Keratinocyte (primary cell): Measurements from ENCODE around the gene MTMR3. TPM values are rescaled to one million over a fixed set of nuclear protein-coding genes. Genes with fewer than 3 reads are reported as not detected.

ENCODE experiments used
- DNase-seq: peaks from one replicate; pipeline ENCODE4 v3.0.0-alpha.2; 2011; ENCODE audit warnings: low read depth, missing footprints, low spot score
- FAIRE-seq: peaks from 2 replicates; lab custom pipeline; 2011; peaks lifted over from hg19 to GRCh38; lab: Jason Lieb, UNC
- H2AFZ ChIP-seq: 2 replicates; pipeline ENCODE4 v1.6.0; 2012; ENCODE audit warnings: low read length, control low read depth, inconsistent platforms; ENCODE audit not compliant: control insufficient read depth
- H3K27ac ChIP-seq: 2 replicates; pipeline ENCODE4 v1.5.1; 2011; ENCODE audit warnings: low read length; ENCODE audit not compliant: control insufficient read depth, insufficient read depth
- H3K27me3 ChIP-seq: 3 replicates; pipeline ENCODE4 v1.6.0; 2011; ENCODE audit warnings: low read length; ENCODE audit not compliant: control insufficient read depth, insufficient read depth; ENCODE audit errors: extremely low read depth
- H3K36me3 ChIP-seq, 2 experiments: 2 replicates in 1 of 2; 3 replicates in 1 of 2; pipeline ENCODE4 v1.5.1; 2011; ENCODE audit warnings: low read length in 2 of 2, mild to moderate bottlenecking in 1 of 2; ENCODE audit not compliant: control insufficient read depth in 2 of 2, insufficient read depth in 2 of 2; ENCODE audit errors: extremely low read depth in 1 of 2
- H3K4me1 ChIP-seq: 3 replicates; pipeline ENCODE4 v1.5.1; 2011; ENCODE audit warnings: low read length; ENCODE audit not compliant: control insufficient read depth, insufficient read depth; ENCODE audit errors: extremely low read depth
- H3K4me2 ChIP-seq: 3 replicates; pipeline ENCODE4 v1.6.0; 2011; ENCODE audit warnings: low read depth, low read length; ENCODE audit not compliant: control insufficient read depth, insufficient read depth; ENCODE audit errors: extremely low read depth
- H3K4me3 ChIP-seq, 3 experiments: fragments of 200-600 bp in 1 of 3; sonication (generic) in 1 of 3; 2 replicates in 2 of 3; 3 replicates in 1 of 3; pipeline ENCODE4 v1.5.1; 2011 to 2016; ENCODE audit warnings: low read length in 3 of 3, mild to moderate bottlenecking in 3 of 3, control low read depth in 2 of 3, inconsistent platforms in 1 of 3, low read depth in 1 of 3, mixed read lengths in 1 of 3, mixed run types in 1 of 3, moderate library complexity in 1 of 3; ENCODE audit not compliant: control insufficient read depth in 2 of 3, insufficient read depth in 2 of 3; ENCODE audit errors: extremely low read depth in 1 of 3
- H3K79me2 ChIP-seq: 2 replicates; pipeline ENCODE4 v1.6.0; 2012; ENCODE audit warnings: low read length; ENCODE audit not compliant: control insufficient read depth, insufficient read depth
- H3K9ac ChIP-seq: 3 replicates; pipeline ENCODE4 v1.6.0; 2011; ENCODE audit warnings: low read length; ENCODE audit not compliant: control insufficient read depth, insufficient read depth; ENCODE audit errors: extremely low read depth
- H3K9me1 ChIP-seq: 3 replicates; pipeline ENCODE4 v1.6.0; 2011; ENCODE audit warnings: low read length; ENCODE audit not compliant: control insufficient read depth, insufficient read depth; ENCODE audit errors: extremely low read depth
- H3K9me3 ChIP-seq: 2 replicates; pipeline ENCODE4 v1.5.1; 2012; ENCODE audit warnings: low read depth, low read length; ENCODE audit not compliant: control insufficient read depth
- H4K20me1 ChIP-seq: 3 replicates; pipeline ENCODE4 v1.6.0; 2011; ENCODE audit warnings: low read length; ENCODE audit not compliant: control insufficient read depth, insufficient read depth; ENCODE audit errors: extremely low read depth
- EZH2 ChIP-seq: IDR thresholded peaks from one replicate; pipeline ENCODE4 v1.6.1; 2012; ENCODE audit warnings: inconsistent platforms, mild to moderate bottlenecking, low read length, moderate library complexity
- dilution Hi-C: fragments of 300-500 bp; cut with MboI; formaldehyde crosslinking; loops from one replicate; pipeline ENCODE4 v1.7.0; 2020; ENCODE audit warnings: low sequenced_read_pairs; ENCODE audit not compliant: extremely low pct_ligation_motif_present
- polyA plus RNA-seq, 5 experiments: library from polyadenylated mRNA; depleted of rRNA in 3 of 5; stranded (reverse) in 3 of 5; stranded (forward) in 1 of 5; unstranded in 1 of 5; fragments of >200 nt; gene quantifications; 1 replicate in 1 of 5; 2 replicates in 3 of 5; 3 replicates in 1 of 5; pipeline versions ENCODE4 v1.2.1 to v1.2.3, GENCODE V29; 2011 to 2012; ENCODE audit warnings: missing spikeins in 2 of 5, low read depth in 1 of 5, low replicate concordance in 1 of 5
- TF ChIP-seq, protein P1 (sequence below), 3 experiments: IDR thresholded peaks in 1 of 3; conservative IDR thresholded peaks in 1 of 3; optimal IDR thresholded peaks in 1 of 3; 2 replicates in 2 of 3; 3 replicates in 1 of 3; pipeline versions ENCODE3 to v1.5.1; 2011; ENCODE audit warnings: low read length in 3 of 3, mild to moderate bottlenecking in 3 of 3, moderate library complexity in 2 of 3, control low read depth in 1 of 3, inconsistent platforms in 1 of 3; ENCODE audit not compliant: insufficient read depth in 2 of 3; ENCODE audit errors: extremely low read depth in 1 of 3

The MTMR3 gene
- polyA plus RNA-seq, 1 donor (not counting 4 experiments of a cell fraction or from before 2014, with no cell fraction given): 16.5 TPM

DNA sequence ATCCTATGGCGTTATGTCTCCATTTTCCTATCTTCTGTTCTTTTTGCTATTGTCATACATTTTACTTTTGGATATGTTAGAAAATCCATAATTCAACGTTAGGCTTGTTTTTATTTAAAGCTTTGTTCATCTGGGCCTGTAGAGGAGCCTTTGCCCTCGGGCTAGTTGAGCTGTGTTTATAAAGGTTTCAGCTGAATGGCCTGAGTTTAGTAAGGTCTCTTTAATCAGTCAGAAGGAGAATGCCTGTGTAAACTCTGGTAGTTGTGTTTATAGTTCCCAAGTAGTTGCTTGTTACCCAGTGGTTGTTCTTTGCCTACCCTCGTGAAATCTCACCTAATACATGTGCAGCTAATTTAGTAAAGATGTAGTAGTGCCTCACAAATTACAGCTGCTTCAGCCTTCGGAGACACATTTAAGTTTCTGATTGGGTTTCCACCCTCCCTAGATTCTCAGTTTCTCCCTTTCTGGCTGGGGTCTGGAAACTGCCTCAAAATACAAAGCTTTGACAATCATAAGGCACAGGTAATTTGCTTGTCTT lies 33.1 kb downstream of the MTMR3 start:
- no peak overlapping the region for H3K4me2 ChIP-seq
- no peaks in the 10 kb centered on the region for H3K36me3 ChIP-seq
- H2AFZ ChIP-seq: no peak overlapping the region
- TF ChIP-seq, protein P1, sequence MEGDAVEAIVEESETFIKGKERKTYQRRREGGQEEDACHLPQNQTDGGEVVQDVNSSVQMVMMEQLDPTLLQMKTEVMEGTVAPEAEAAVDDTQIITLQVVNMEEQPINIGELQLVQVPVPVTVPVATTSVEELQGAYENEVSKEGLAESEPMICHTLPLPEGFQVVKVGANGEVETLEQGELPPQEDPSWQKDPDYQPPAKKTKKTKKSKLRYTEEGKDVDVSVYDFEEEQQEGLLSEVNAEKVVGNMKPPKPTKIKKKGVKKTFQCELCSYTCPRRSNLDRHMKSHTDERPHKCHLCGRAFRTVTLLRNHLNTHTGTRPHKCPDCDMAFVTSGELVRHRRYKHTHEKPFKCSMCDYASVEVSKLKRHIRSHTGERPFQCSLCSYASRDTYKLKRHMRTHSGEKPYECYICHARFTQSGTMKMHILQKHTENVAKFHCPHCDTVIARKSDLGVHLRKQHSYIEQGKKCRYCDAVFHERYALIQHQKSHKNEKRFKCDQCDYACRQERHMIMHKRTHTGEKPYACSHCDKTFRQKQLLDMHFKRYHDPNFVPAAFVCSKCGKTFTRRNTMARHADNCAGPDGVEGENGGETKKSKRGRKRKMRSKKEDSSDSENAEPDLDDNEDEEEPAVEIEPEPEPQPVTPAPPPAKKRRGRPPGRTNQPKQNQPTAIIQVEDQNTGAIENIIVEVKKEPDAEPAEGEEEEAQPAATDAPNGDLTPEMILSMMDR (optimal IDR thresholded peaks at IDR 0.05 in 1 of 3, IDR thresholded peaks at IDR 0.05 in 1 of 3, conservative IDR thresholded peaks at IDR 0.05 in 1 of 3; ENCODE audit: extremely low read depth in 1 of 3, insufficient read depth in 2 of 3, low read length in 3 of 3): no peak
- no peak for TF ChIP-seq EZH2
- no peak overlapping the region for H3K4me3 ChIP-seq
- DNase-seq: no peak
- H3K27ac ChIP-seq: no peak overlapping the region
- no peak overlapping the region for H3K9ac ChIP-seq
- dilution Hi-C loops: no loop called here
- H3K79me2 ChIP-seq: peaks cover 73% of the 10 kb centered on the region
- peaks cover 24% of the 10 kb centered on the region for H3K4me1 ChIP-seq
- peaks cover 3% of the 10 kb centered on the region for H3K9me1 ChIP-seq
- H3K9me3 ChIP-seq: no peaks in the 10 kb centered on the region
- H4K20me1 ChIP-seq: no peaks in the 10 kb centered on the region
- peak; percentile 29 for FAIRE-seq
- H3K27me3 ChIP-seq: no peaks in the 10 kb centered on the region

DNA sequence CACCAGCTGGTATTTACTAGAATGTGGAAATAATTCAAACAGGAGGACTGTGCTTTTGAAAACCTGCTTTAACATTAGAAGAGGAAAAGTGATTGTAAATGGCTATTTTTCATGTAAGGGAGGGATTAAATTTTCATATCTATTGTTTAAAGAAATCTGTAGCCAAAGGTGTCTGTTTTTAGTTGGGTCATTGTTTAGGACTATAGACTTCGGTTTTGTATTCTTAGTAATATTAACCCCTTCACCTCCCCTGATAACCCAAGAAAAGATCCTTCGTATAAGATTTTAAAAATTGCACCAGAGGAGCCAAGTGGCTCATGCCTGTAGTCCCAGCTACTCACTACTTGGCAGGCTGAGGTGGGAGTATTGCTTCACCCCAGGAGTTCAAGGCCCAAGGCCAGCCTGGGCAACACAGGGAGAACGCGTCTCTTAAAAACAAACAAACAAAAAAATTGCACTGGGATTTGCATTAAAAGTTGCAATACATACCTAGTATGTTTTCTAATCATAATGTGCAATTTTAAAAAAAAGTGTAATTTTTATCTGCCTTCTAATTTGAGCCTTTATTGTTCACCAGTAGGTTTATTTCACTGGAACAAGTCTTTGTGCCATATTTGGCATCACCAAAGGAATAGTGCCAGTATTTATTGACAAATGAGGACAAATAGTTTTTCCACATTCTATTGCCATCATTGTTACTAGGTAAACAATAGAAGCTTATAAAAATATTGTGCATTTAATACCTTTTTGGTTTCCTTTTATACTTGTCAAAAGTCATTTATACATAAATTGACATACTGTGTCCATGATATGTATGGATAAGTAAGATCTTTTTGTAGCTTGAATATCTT lies 34.3 kb downstream of the MTMR3 start:
- H3K27ac ChIP-seq: no peak overlapping the region
- peaks cover 73% of the 10 kb centered on the region for H3K79me2 ChIP-seq
- TF ChIP-seq, protein P1 (optimal IDR thresholded peaks at IDR 0.05 in 1 of 3, IDR thresholded peaks at IDR 0.05 in 1 of 3, conservative IDR thresholded peaks at IDR 0.05 in 1 of 3; ENCODE audit: extremely low read depth in 1 of 3, insufficient read depth in 2 of 3, low read length in 3 of 3): no peak
- no peak for TF ChIP-seq EZH2
- H3K9me1 ChIP-seq: peaks cover 3% of the 10 kb centered on the region
- H3K4me2 ChIP-seq: no peak overlapping the region
- no peak overlapping the region for H2AFZ ChIP-seq
- H4K20me1 ChIP-seq: no peaks in the 10 kb centered on the region
- no peaks in the 10 kb centered on the region for H3K27me3 ChIP-seq
- H3K4me1 ChIP-seq: peaks cover 24% of the 10 kb centered on the region
- no peaks in the 10 kb centered on the region for H3K9me3 ChIP-seq
- H3K9ac ChIP-seq: no peak overlapping the region
- DNase-seq (no peak), FAIRE-seq (no peak)
- H3K4me3 ChIP-seq: no peak overlapping the region
- H3K36me3 ChIP-seq: no peaks in the 10 kb centered on the region
- dilution Hi-C loops: no loop called here
